ENCODE results near the gene NNMT.

Gene NNMT

DNA sequence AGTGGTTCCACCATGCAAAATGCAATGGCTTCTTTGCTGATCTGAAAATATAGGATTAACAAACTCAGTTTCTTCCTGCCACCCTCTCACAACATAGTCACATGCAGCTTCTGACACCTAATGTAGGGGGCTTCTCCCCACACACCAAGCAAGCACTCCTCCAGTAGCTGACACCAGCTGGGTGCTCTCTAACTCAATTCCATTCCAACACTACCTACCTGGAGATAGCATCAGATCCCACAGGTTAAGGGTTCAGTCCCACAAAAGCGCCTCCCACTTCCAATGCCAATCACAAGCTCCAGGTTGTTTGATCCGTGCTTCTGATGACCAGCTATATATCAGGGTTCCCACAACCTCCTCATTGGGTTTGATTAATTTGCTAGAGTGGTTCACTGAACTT, 31.8 kb upstream of the NNMT start:
- no peaks in the 10 kb centered on the region for H3K36me3 ChIP-seq (ENCODE audit: insufficient read depth, low read length)
- WGBS, result 90% methylated on average over 1 of the region's 2 CpGs
- H3K4me3 ChIP-seq (ENCODE audit: low read length), result no peak overlapping the region
- no peaks in the 10 kb centered on the region for H3K27me3 ChIP-seq (ENCODE audit: insufficient read depth, low read length)
- no peaks in the 10 kb centered on the region for H3K9me3 ChIP-seq (ENCODE audit: insufficient read depth, low read depth, low read length)
- H3K4me1 ChIP-seq (ENCODE audit: insufficient read depth, low read length), result peaks cover 2% of the 10 kb centered on the region; the same call in 1 of the 2 replicates
- no peak overlapping the region for H3K27ac ChIP-seq (ENCODE audit: low read depth, low read length)
- H3K9ac ChIP-seq (ENCODE audit: low read depth, low read length), result no peak overlapping the region

GRCh38 chr11:114265122-114265878, 30.9 kb upstream of the NNMT start:
- WGBS, result 82% methylated on average over 8 of the region's 8 CpGs
- Histone ChIP-seq H3K9me3 (ENCODE audit: insufficient read depth, low read depth, low read length) (no peaks in the 10 kb centered on the region), H3K27me3 (ENCODE audit: insufficient read depth, low read length) (no peaks in the 10 kb centered on the region), H3K9ac (ENCODE audit: low read depth, low read length) (no peak overlapping the region), H3K36me3 (ENCODE audit: insufficient read depth, low read length) (no peaks in the 10 kb centered on the region), H3K27ac (ENCODE audit: low read depth, low read length) (no peak overlapping the region), H3K4me1 (ENCODE audit: insufficient read depth, low read length) (peaks cover 2% of the 10 kb centered on the region; the same call in 1 of the 2 replicates), H3K4me3 (ENCODE audit: low read length) (no peak overlapping the region)

- no peak overlapping the region for H3K9ac ChIP-seq (ENCODE audit: low read depth, low read length)
- no CpG with 5 or more reads among the region's 2 CpGs for WGBS
- no peak overlapping the region for H3K4me3 ChIP-seq (ENCODE audit: low read length)
- H3K27me3 ChIP-seq (ENCODE audit: insufficient read depth, low read length), result no peaks in the 10 kb centered on the region
- H3K36me3 ChIP-seq (ENCODE audit: insufficient read depth, low read length), result no peaks in the 10 kb centered on the region
- no peak overlapping the region for H3K27ac ChIP-seq (ENCODE audit: low read depth, low read length)
- H3K9me3 ChIP-seq (ENCODE audit: insufficient read depth, low read depth, low read length), result no peaks in the 10 kb centered on the region
- H3K4me1 ChIP-seq (ENCODE audit: insufficient read depth, low read length), result peaks cover 2% of the 10 kb centered on the region; the same call in 1 of the 2 replicates
Measured at GRCh38 chr11:114269498-114269897, 26.7 kb upstream of the NNMT start.

- H3K4me1 ChIP-seq (ENCODE audit: insufficient read depth, low read length), result no peaks in the 10 kb centered on the region
- H3K27ac ChIP-seq (ENCODE audit: low read depth, low read length), result no peak overlapping the region
- H3K4me3 ChIP-seq (ENCODE audit: low read length), result no peak overlapping the region
- no peaks in the 10 kb centered on the region for H3K36me3 ChIP-seq (ENCODE audit: insufficient read depth, low read length)
- H3K9me3 ChIP-seq (ENCODE audit: insufficient read depth, low read depth, low read length), result no peaks in the 10 kb centered on the region
- H3K27me3 ChIP-seq (ENCODE audit: insufficient read depth, low read length), result no peaks in the 10 kb centered on the region
- WGBS, result 94% methylated on average over 5 of the region's 5 CpGs
- H3K9ac ChIP-seq (ENCODE audit: low read depth, low read length), result no peak overlapping the region
Measured at GRCh38 chr11:114270531-114271270, 25.5 kb upstream of the NNMT start.

- H3K27me3 ChIP-seq (ENCODE audit: insufficient read depth, low read length), result no peaks in the 10 kb centered on the region
- H3K9ac ChIP-seq (ENCODE audit: low read depth, low read length), result no peak overlapping the region
- no peak overlapping the region for H3K4me3 ChIP-seq (ENCODE audit: low read length)
- 96% methylated on average over 1 of the region's 2 CpGs for WGBS
- no peak overlapping the region for H3K27ac ChIP-seq (ENCODE audit: low read depth, low read length)
- no peaks in the 10 kb centered on the region for H3K4me1 ChIP-seq (ENCODE audit: insufficient read depth, low read length)
- H3K36me3 ChIP-seq (ENCODE audit: insufficient read depth, low read length), result no peaks in the 10 kb centered on the region
- no peaks in the 10 kb centered on the region for H3K9me3 ChIP-seq (ENCODE audit: insufficient read depth, low read depth, low read length)
Measured at GRCh38 chr11:114271316-114271715, 24.9 kb upstream of the NNMT start.

DNA sequence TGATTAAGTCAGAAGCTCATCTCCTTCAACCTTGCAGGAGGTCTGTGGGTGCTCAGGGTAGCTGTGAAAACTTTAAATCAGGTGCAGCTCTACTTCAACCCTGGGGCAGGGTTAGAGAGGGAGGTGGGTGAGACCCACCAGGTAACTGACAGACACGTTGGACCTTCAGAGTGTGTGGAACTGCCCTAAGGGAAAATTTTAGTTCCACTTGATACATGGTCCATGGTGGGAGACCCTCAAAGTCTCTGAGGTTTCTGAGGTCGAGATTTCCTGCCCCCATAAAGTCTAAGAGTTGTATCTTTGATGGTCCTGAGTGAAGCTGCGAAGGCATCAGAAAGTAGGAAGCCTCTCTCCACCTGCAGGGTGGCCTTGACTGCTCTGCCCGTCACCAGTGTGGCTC, 23.9 kb upstream of the NNMT start:
- Histone ChIP-seq H3K9me3 (ENCODE audit: insufficient read depth, low read depth, low read length) (no peaks in the 10 kb centered on the region), H3K4me1 (ENCODE audit: insufficient read depth, low read length) (no peaks in the 10 kb centered on the region), H3K27me3 (ENCODE audit: insufficient read depth, low read length) (no peaks in the 10 kb centered on the region), H3K4me3 (ENCODE audit: low read length) (no peak overlapping the region), H3K9ac (ENCODE audit: low read depth, low read length) (no peak overlapping the region), H3K27ac (ENCODE audit: low read depth, low read length) (no peak overlapping the region), H3K36me3 (ENCODE audit: insufficient read depth, low read length) (no peaks in the 10 kb centered on the region)
- WGBS, result 88% methylated on average over 4 of the region's 4 CpGs

DNA sequence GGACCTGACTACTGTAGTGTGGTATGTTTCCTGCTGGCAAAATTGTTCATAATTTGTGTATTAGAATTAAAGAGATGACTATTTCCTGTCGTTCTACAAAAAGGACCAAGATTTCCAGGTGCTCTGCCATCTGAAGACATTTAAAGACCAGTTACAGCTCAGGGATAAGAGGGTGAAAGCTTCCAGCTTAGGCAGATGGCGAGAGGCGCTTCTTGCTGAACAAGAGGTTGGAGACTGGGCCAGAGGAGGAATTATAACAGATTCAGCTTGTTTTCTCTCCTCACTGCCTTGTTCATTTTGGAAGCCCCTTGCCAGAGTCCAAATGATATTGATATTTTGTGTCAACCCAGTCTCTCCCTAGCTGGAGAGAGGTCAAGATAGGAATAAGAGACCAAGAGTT, 23.1 kb upstream of the NNMT start:
- no peaks in the 10 kb centered on the region for H3K9me3 ChIP-seq (ENCODE audit: insufficient read depth, low read depth, low read length)
- H3K4me3 ChIP-seq (ENCODE audit: low read length), result no peak overlapping the region
- no peak overlapping the region for H3K9ac ChIP-seq (ENCODE audit: low read depth, low read length)
- WGBS, result 93% methylated on average over 3 of the region's 3 CpGs
- H3K36me3 ChIP-seq (ENCODE audit: insufficient read depth, low read length), result no peaks in the 10 kb centered on the region
- H3K27me3 ChIP-seq (ENCODE audit: insufficient read depth, low read length), result no peaks in the 10 kb centered on the region
- no peak overlapping the region for H3K27ac ChIP-seq (ENCODE audit: low read depth, low read length)
- no peaks in the 10 kb centered on the region for H3K4me1 ChIP-seq (ENCODE audit: insufficient read depth, low read length)

GRCh38 chr11:114273890-114274635, 22.1 kb upstream of the NNMT start:
- no peaks in the 10 kb centered on the region for H3K27me3 ChIP-seq (ENCODE audit: insufficient read depth, low read length)

GRCh38 chr11:114274637-114275036, 21.6 kb upstream of the NNMT start:
- 84% methylated on average over 2 of the region's 3 CpGs for WGBS
- Histone ChIP-seq H3K27ac (ENCODE audit: low read depth, low read length) (no peak overlapping the region), H3K9ac (ENCODE audit: low read depth, low read length) (no peak overlapping the region), H3K9me3 (ENCODE audit: insufficient read depth, low read depth, low read length) (no peaks in the 10 kb centered on the region), H3K36me3 (ENCODE audit: insufficient read depth, low read length) (no peaks in the 10 kb centered on the region), H3K4me3 (ENCODE audit: low read length) (no peak overlapping the region), H3K27me3 (ENCODE audit: insufficient read depth, low read length) (no peaks in the 10 kb centered on the region), H3K4me1 (ENCODE audit: insufficient read depth, low read length) (no peaks in the 10 kb centered on the region)

More at GRCh38 chr11:114273890-114274635, 22.1 kb upstream of the NNMT start:
- Histone ChIP-seq H3K9ac (ENCODE audit: low read depth, low read length) (no peak overlapping the region), H3K9me3 (ENCODE audit: insufficient read depth, low read depth, low read length) (no peaks in the 10 kb centered on the region), H3K27ac (ENCODE audit: low read depth, low read length) (no peak overlapping the region), H3K4me1 (ENCODE audit: insufficient read depth, low read length) (no peaks in the 10 kb centered on the region), H3K36me3 (ENCODE audit: insufficient read depth, low read length) (no peaks in the 10 kb centered on the region), H3K4me3 (ENCODE audit: low read length) (no peak overlapping the region)
- WGBS, result 88% methylated on average over 5 of the region's 5 CpGs

GRCh38 chr11:114275280-114275679, 20.9 kb upstream of the NNMT start:
- Histone ChIP-seq H3K36me3 (ENCODE audit: insufficient read depth, low read length) (no peaks in the 10 kb centered on the region), H3K4me3 (ENCODE audit: low read length) (no peak overlapping the region), H3K27ac (ENCODE audit: low read depth, low read length) (no peak overlapping the region), H3K27me3 (ENCODE audit: insufficient read depth, low read length) (no peaks in the 10 kb centered on the region), H3K4me1 (ENCODE audit: insufficient read depth, low read length) (no peaks in the 10 kb centered on the region), H3K9me3 (ENCODE audit: insufficient read depth, low read depth, low read length) (no peaks in the 10 kb centered on the region), H3K9ac (ENCODE audit: low read depth, low read length) (no peak overlapping the region)
- 94% methylated on average over 3 of the region's 3 CpGs for WGBS

DNA sequence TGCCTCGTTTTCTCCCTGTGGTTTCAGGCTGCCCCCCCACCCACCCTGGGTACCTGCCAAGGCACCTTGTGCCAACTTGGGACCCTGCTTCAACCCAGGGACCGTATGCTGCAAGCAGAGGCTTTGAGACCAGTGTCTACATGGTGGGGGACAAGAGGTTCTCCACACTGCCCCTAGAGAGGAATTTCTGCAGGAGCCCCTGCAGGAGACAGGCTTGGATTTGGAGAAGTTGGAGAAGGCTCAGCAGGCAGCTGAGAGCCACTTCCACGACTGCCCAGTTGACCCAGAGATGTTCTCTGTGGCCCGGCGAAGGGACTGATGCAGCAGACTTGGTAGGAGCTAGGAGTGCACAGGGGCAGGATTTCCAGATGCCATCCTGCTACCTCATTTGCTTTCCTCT, 20.1 kb upstream of the NNMT start:
- Histone ChIP-seq H3K4me3 (ENCODE audit: low read length) (no peak overlapping the region), H3K36me3 (ENCODE audit: insufficient read depth, low read length) (no peaks in the 10 kb centered on the region), H3K27ac (ENCODE audit: low read depth, low read length) (no peak overlapping the region), H3K9me3 (ENCODE audit: insufficient read depth, low read depth, low read length) (no peaks in the 10 kb centered on the region), H3K27me3 (ENCODE audit: insufficient read depth, low read length) (no peaks in the 10 kb centered on the region), H3K9ac (ENCODE audit: low read depth, low read length) (no peak overlapping the region), H3K4me1 (ENCODE audit: insufficient read depth, low read length) (peaks cover 4% of the 10 kb centered on the region; the same call in 1 of the 2 replicates)
- WGBS, result 81% methylated on average over 5 of the region's 5 CpGs

Data from HUES64 (cell line).